CD4-positive, alpha-beta T cell treated with Interleukin-2 at 100 ng/mL for 4 hours (primary cell): ENCODE measurements around the gene PLEKHM3.

Source experiments
- DNase-seq: peaks from one replicate; pipeline ENCODE4 v3.0.0-alpha.2; 2020; ENCODE audit warnings: low spot score

Gene PLEKHM3

GRCh38 chr2:207990784-207991183, 34.5 kb downstream of the PLEKHM3 start:
- DNase-seq = no peak

GRCh38 chr2:207988975-207989374, 36.4 kb downstream of the PLEKHM3 start:
- no peak for DNase-seq

- no peak for DNase-seq
Observed at GRCh38 chr2:207987025-207987716, 38.2 kb downstream of the PLEKHM3 start.

GRCh38 chr2:207984765-207985480, 40.4 kb downstream of the PLEKHM3 start:
- no peak for DNase-seq

GRCh38 chr2:207983641-207984042, 41.7 kb downstream of the PLEKHM3 start:
- DNase-seq = no peak

- DNase-seq = no peak
Observed at GRCh38 chr2:207978177-207978948, 47.0 kb downstream of the PLEKHM3 start.

- DNase-seq = no peak
Observed at GRCh38 chr2:207975921-207976320, 49.4 kb downstream of the PLEKHM3 start.

GRCh38 chr2:207974216-207974605, 51.1 kb downstream of the PLEKHM3 start:
- DNase-seq = no peak

- no peak for DNase-seq
Observed at GRCh38 chr2:207970826-207971180, 54.5 kb downstream of the PLEKHM3 start.

GRCh38 chr2:207970147-207970825, 55.0 kb downstream of the PLEKHM3 start:
- DNase-seq = no peak

GRCh38 chr2:207969249-207969648, 56.1 kb downstream of the PLEKHM3 start:
- no peak for DNase-seq

GRCh38 chr2:207967121-207967520, 58.2 kb downstream of the PLEKHM3 start:
- DNase-seq = no peak

GRCh38 chr2:207960911-207961310, 64.4 kb downstream of the PLEKHM3 start:
- no peak for DNase-seq

GRCh38 chr2:207960090-207960489, 65.2 kb downstream of the PLEKHM3 start:
- no peak for DNase-seq

GRCh38 chr2:207956771-207957170, 68.6 kb downstream of the PLEKHM3 start:
- no peak for DNase-seq

- DNase-seq = no peak
Observed at GRCh38 chr2:207955456-207955855, 69.9 kb downstream of the PLEKHM3 start.

- DNase-seq = no peak
Observed at GRCh38 chr2:207953354-207953753, 72.0 kb downstream of the PLEKHM3 start.

- DNase-seq = no peak
Observed at GRCh38 chr2:207952564-207953345, 72.6 kb downstream of the PLEKHM3 start.

- no peak for DNase-seq
Observed at GRCh38 chr2:207951734-207952470, 73.4 kb downstream of the PLEKHM3 start.

GRCh38 chr2:207950761-207951114, 74.6 kb downstream of the PLEKHM3 start:
- DNase-seq = no peak
